ENCODE results near the gene PLEKHH2.

- no peak for TF ChIP-seq NANOG (IDR thresholded peaks at IDR 0.05; ENCODE audit: borderline replicate concordance)
- TF ChIP-seq CTCF (conservative IDR thresholded peaks at IDR 0.05; ENCODE audit: low read depth in 2 of 2) = no peak
- TF ChIP-seq ETS1 (IDR thresholded peaks at IDR 0.05) = no peak
Measured at GRCh38 chr2:43774617-43775016, 137.6 kb downstream of the PLEKHH2 start.
